Kidney epithelial cell (primary cell): ENCODE data around the gene METRNL. TPM values are rescaled to one million over a fixed set of nuclear protein-coding genes. Genes with fewer than 3 reads are reported as not detected.
"Not testable (repeated sequence)": the region's sequence is repeated elsewhere in the genome, so short reads cannot be mapped to it uniquely, and the experiment has no call there.

ENCODE experiments used
- DNase-seq: peaks from one replicate; pipeline ENCODE4 v3.0.0-alpha.2; 2010; ENCODE audit warnings: low read depth
- H3K27me3 ChIP-seq: 2 replicates; pipeline ENCODE4 v1.6.0; 2011; ENCODE audit warnings: low read length; ENCODE audit not compliant: control insufficient read depth, insufficient read depth
- H3K36me3 ChIP-seq: 2 replicates; pipeline ENCODE4 v1.5.1; 2011; ENCODE audit warnings: low read length; ENCODE audit not compliant: control insufficient read depth, insufficient read depth
- H3K4me3 ChIP-seq: 2 replicates; pipeline ENCODE4 v1.5.1; 2011; ENCODE audit warnings: low read depth, mild to moderate bottlenecking, control low read depth, low read length
- total RNA-seq: library from RNA; depleted of rRNA; stranded (reverse); fragments of >200 nt; gene quantifications from 2 replicates; pipeline ENCODE4 v1.2.3, GENCODE V29; 2015
- TF ChIP-seq, protein P1 (sequence below): IDR thresholded peaks from 2 replicates; pipeline ENCODE4 v1.5.1; 2011; ENCODE audit warnings: mild to moderate bottlenecking, moderate library complexity, low read length, control low read depth, inconsistent platforms; ENCODE audit not compliant: insufficient read depth, poor library complexity, severe bottlenecking

METRNL gene
- total RNA-seq, 1 donor from 2014 or later, result 91.5 TPM

DNA sequence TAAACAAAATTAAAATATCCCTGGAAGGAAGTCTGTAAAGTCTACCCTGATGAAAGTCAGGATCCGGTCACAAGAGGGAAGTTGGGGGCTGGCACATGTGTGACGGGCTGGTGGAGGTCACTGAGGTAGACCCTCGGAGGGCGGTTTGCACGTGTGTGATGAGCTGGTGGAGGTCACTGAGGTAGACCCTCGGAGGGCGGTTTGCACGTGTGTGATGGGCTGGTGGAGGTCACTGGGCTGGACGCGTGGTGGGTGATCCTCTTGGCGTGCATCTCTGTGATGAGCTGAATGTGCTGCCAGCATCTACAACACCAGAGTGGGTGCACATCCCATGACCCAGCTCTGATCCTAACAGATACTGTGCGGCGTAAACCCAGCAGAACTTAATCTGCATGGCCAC is 43.7 kb upstream of the METRNL start:
- Histone ChIP-seq H3K4me3 (no peak overlapping the region), H3K27me3 (no peaks in the 10 kb centered on the region), H3K36me3 (no peaks in the 10 kb centered on the region)
- TF ChIP-seq, protein P1, sequence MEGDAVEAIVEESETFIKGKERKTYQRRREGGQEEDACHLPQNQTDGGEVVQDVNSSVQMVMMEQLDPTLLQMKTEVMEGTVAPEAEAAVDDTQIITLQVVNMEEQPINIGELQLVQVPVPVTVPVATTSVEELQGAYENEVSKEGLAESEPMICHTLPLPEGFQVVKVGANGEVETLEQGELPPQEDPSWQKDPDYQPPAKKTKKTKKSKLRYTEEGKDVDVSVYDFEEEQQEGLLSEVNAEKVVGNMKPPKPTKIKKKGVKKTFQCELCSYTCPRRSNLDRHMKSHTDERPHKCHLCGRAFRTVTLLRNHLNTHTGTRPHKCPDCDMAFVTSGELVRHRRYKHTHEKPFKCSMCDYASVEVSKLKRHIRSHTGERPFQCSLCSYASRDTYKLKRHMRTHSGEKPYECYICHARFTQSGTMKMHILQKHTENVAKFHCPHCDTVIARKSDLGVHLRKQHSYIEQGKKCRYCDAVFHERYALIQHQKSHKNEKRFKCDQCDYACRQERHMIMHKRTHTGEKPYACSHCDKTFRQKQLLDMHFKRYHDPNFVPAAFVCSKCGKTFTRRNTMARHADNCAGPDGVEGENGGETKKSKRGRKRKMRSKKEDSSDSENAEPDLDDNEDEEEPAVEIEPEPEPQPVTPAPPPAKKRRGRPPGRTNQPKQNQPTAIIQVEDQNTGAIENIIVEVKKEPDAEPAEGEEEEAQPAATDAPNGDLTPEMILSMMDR, result no peak
- no peak for DNase-seq

DNA sequence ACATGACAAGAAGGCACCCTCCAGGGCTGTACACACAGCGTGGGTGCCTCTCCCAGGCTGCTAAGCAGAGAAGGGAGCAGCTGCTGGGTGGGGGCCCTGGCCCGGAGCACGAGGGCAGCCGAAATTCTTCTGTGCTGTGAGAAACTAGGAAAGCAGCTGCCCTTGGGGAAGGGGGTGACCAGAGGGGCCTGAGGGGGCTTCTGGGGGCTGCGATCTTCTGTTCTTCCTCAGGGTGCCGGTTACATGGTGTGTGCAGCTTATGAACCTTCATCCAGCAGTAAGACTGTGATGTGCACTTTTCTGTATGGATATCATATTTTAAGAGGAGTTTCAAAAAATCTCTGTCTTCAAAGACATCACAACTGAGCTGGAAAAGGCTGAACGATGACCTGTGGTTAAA is 43.2 kb upstream of the METRNL start:
- Histone ChIP-seq H3K36me3 (no peaks in the 10 kb centered on the region), H3K27me3 (no peaks in the 10 kb centered on the region), H3K4me3 (no peak overlapping the region)
- no peak for DNase-seq
- TF ChIP-seq, protein P1, result no peak

DNA sequence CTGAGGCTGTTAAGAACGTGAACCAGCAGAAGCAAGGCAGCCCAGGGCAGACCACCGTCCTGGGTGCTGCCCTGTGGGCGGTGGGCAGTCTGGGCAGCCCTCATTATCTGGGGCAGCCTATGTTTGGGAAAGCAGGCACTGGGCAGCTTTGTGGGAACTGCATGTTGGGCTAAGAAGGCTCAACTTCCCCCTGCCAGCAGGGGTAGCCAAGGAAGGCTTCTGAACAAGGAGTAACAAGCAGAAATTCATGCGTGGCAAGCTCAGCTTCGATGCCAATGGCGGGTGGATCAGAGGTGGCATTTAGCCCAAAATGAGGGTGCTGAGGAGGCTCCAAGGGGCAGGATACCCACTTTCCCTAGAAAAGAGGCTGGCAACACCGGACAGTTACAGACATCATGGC is 42.7 kb upstream of the METRNL start:
- no peak for DNase-seq
- no peaks in the 10 kb centered on the region for H3K27me3 ChIP-seq
- no peaks in the 10 kb centered on the region for H3K36me3 ChIP-seq
- no peak overlapping the region for H3K4me3 ChIP-seq
- TF ChIP-seq, protein P1, result no peak

DNA sequence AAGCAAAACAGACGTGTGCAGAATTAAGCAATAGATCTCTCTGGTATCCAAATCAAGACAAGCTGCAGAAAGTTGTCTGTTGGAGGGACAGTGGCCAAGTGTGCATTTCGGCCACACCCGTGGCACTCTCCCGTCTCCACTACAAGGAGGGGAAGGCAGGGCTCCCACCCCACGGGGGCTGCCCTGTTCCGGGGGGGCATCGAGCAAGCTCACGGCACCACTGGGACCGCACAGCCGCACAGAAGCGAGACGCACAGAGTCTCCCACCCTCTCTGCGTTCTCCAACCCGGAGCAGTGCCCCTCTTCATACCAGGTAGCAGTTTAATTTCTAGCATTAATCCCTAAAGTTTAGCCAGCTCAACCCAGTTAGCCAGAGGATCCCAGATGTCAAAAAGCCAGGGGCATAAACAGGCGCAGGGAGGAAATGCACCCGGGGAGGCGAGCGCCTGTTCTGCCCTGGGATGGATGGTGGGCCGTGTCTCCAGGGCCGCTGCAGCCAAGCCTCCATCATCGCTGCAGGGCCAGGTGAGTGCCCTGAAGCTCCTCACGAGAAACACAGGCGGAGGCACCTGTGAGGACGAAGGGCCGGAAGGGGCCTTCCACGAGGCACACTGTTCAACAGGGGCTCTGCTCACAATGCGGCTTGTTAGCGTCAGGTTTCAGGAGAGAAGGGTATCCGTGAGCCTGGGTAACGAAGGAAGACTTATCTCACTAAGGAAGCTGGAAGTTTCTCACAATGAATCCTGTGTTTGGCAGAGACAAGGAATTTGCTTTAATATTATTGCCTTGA is 42.1 kb upstream of the METRNL start:
- TF ChIP-seq, protein P1, result no peak
- no peaks in the 10 kb centered on the region for H3K36me3 ChIP-seq
- DNase-seq, result no peak
- no peaks in the 10 kb centered on the region for H3K27me3 ChIP-seq
- H3K4me3 ChIP-seq, result no peak overlapping the region

DNA sequence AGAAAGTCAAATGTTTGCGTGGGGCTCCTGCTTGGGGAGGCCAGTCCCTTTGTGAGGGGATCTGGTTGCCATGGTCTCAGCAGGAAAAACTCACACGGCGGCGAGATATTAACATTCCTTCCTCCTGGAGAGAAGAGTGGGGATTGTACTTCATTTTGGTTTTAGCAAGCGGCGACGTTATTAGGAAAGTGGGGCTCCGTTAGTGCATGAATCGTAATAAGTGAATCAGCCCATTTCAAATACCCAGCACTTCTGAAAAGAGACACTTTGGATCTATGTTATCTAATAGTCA is 41.6 kb upstream of the METRNL start:
- no peak overlapping the region for H3K4me3 ChIP-seq
- TF ChIP-seq, protein P1, result no peak
- H3K27me3 ChIP-seq, result no peaks in the 10 kb centered on the region

DNA sequence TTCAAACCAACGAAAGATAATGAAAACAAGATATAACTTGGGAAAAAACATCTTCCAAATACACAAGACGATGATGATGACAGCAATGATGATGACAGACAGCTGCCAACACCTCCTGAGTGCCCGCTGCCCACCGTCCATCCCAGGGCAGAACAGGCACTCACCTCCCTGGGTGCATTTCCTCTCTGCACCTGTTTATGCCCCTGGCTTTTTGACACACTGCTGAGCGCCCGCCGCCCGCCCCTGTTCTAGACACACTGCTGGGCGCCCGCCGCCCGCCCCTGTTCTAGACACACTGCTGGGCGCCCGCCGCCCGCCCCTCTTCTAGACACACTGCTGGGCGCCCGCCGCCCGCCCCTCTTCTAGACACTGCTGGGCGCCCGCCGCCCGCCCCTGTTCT is 40.4 kb upstream of the METRNL start:
- H3K4me3 ChIP-seq, H3K27me3 ChIP-seq, H3K36me3 ChIP-seq, DNase-seq: not testable (repeated sequence)

More for the DNA sequence above, 41.6 kb upstream of the METRNL start:
- DNase-seq, result no peak
- H3K36me3 ChIP-seq, result no peaks in the 10 kb centered on the region
